GM19240 (cell line): Measurements from ENCODE around the gene TEX261.
A peak's percentile ranks its signal among the peaks of the same experiment; 100 is the strongest.

ENCODE experiments used
- DNase-seq: peaks from one replicate; pipeline ENCODE4 v3.0.0; 2011; ENCODE audit warnings: low spot score; ENCODE audit not compliant: insufficient read length

The TEX261 gene

GRCh38 chr2:70982971-70983370 lies 11.7 kb downstream of the TEX261 start:
- DNase-seq = no peak

DNA sequence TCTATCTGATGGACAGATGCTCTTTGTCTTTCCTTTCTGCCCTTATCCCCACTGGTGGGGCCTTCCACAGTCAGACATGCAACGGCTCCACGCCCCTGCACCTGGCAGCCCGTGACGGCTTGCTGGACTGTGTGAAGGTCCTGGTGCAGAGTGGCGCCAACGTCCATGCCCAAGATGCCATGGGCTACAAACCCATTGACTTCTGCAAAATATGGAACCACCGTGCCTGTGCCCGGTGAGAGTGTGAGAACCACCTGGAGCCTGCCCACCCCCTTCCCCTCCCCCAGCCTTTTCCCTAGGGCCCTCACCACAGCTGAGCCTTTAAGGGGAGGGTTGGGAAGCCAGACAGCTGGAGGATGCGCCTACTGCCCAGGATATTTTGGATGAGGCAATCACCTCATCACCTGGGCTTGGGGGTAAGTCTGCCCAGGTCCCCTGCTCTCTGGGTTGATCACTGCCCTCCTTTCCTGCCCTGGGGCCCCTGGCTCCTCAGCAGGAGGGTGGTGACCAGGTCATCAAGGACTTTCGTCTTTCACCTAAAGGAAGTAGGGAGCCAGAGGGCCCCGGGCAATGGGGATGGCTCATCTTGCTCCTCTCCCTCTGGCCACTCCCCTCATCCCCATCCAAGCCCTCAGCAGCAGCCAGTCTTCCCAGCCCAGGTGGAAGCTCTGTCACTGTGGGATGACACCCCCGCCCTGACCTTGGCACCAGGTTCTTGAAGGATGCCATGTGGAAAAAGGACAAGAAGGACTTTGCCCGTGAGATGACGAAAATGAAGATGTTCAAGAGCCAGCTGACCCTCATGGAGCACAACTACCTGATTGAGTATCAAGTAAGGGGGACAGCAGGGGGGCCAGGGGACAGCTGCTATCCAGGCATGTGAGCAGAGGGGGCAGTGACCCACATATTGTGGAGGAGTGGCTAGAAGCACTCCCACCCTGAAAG lies 12.5 kb downstream of the TEX261 start:
- no peak for DNase-seq

- no peak for DNase-seq
These were observed 13.3 kb downstream of the TEX261 start for GRCh38 chr2:70981421-70981820.

- DNase-seq = no peak
These were observed 15.0 kb downstream of the TEX261 start for GRCh38 chr2:70979626-70980025.

DNA sequence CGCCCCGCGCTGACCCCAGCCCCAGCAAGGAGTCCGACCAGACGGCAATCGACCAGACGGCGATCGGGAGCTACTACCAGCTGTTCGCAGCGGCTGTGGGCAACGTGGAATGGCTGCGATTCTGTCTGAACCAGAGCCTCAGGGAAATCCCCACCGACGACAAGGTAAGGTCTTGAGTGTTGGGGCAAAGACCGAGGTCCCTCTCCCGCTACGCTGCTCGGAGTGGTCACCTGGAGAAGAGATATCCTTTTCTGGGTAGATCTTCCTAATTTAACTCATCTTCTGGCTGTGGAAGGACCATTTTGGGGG lies 15.5 kb downstream of the TEX261 start:
- no peak for DNase-seq

DNA sequence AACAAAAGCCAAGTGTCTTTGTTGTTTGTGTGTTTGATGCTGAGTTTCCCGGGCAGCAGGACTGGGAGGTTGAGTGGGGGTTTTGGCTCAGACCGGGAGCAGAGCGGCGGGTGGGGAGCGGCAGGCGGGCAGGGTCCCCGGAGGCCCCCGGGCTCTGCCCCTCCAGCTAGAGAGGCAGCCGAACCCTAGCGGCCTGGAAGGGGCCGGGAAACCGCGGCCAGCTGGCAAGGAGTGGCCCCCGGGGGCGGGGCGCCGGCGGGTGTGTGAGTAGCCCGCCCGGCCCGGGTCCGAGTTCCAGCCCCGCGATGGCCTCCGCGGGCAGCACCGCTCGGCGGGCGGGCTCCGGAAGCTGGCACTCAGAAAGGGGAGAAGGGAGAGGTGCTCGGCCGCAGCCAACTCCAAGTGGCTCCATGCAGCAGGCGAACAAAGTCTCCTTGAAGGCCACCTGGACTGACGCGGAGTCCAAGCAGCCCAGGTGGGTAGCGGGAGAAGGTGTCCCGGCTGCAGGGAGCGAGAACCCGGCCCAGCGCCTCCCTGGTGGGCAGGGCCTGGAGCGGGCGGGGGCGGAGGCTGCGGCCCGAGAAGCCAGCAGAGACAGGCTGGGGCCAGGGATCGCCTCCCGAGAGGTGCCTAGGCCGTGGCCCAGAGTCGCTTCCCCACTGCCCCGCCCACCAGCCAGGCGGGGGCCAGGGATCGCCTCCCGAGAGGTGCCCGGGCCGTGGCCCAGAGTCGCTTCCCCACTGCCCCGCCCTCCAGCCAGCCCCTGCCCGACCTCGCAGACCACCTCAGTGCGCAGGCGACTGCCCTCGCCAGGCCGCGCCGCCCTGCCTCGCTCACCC lies 16.1 kb downstream of the TEX261 start, which contains the start of gene ANKRD53:
TSS of gene ANKRD53 (plus strand) at position 290 of the 839 bp plus-strand sequence. CDS start at position 306, 16 bp downstream.
- DNase-seq = no peak

DNA sequence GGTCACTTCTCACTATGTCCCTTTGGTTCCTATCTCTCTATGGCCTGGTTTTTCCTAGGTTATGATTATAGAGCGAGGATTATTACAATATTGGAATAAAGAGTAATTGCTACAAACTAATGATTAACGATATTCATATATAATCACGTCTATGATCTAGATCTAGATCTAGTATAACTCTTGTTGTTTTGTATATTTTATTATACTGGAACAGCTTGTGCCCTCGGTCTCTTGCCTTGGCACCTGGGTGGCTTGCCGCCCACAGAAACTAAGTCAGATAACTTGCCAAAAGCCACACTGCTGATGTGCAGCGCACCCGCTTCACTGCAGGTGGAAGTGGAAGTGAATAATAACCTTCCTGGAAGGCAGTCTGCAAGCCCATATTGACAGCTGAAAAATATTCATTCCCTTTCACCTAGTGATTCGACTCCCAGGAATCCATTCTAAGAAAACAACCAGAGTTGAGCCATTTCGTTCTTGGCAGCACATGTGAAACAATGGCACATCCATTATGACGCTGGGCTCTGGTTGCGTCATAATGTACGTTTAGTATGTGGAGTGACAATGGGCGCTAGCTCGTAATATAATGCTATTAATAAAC lies 17.0 kb downstream of the TEX261 start:
- no peak for DNase-seq

- no peak for DNase-seq
These were observed 19.4 kb downstream of the TEX261 start for GRCh38 chr2:70975237-70975636.

- no peak for DNase-seq
These were observed 20.1 kb downstream of the TEX261 start for GRCh38 chr2:70974592-70974991.

GRCh38 chr2:70967189-70967588 lies 27.5 kb downstream of the TEX261 start:
- DNase-seq = no peak

- no peak for DNase-seq
These were observed 28.0 kb downstream of the TEX261 start for GRCh38 chr2:70966681-70967080.

DNA sequence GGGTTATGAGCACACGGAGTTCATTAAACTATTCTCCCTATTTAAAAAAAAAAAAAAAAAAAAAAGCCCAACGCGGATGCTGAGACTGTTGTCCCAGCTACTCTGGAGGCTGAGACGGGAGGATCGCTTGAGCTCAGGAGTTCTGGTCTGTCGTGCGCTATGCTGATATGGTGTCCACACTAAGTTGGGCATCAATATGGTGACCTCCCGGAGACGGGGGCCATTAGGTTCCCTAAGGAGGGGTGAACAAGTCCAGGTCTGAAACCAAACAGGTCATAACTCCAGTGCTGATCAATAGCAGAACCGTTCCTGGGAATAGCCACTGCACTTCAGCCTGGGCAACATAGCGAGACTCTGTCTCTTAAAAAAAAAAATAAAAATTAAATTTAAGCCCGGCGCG lies 29.2 kb downstream of the TEX261 start:
- DNase-seq = no peak

DNA sequence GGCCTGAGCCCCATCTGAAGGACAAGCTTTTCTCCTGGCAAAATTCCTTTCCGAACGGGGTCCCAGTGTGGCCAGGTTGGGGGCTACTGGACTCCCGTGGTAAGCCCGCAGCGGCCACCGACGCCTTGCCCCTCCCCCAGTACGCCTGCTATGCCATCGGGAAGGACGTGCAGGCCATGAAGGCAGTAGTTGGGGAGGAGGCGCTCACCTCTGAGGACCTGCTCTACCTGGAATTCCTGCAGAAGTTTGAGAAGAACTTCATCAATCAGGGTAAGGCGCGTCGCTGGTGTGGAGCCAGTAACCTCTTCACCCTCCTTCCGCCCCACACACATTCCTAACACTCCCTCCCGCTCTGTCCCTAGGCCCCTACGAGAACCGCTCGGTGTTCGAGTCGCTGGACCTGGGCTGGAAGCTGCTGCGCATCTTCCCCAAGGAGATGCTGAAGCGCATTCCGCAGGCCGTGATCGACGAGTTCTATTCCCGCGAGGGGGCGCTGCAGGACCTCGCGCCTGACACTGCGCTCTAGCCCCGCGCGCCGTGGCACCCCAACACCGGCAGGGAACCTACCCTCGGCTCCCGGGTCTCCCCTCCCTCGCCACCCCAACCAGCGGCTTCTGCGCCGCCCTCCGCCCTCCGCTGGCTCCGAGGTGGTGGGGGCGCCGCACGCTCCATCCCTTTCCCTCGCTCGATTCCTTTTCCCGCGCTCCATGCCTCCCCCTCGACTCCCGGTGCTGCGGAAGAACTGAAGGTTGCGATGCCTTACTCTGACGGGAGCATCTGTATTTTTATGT lies 29.9 kb downstream of the TEX261 start:
- DNase-seq = peak; percentile 52

DNA sequence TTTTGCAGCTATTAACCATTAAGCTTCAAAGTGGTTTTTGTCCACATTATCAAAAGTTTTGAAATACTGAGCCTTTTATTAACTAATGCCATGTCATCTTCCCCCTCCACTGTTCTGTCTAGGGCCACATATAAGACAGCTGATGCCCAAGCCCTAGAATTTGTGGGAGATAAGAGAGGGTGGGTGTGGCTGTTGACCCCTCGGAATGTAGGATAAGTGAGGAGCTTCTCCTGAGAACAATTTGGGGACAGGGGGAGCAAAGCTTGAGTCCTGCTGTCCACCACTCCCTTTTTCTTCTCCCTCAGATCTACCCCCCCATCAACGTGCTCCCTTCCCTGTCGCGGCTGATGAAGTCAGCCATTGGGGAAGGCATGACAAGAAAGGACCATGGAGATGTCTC lies 30.5 kb downstream of the TEX261 start:
- DNase-seq = no peak

- no peak for DNase-seq
These were observed 31.5 kb downstream of the TEX261 start for GRCh38 chr2:70962885-70963878.

DNA sequence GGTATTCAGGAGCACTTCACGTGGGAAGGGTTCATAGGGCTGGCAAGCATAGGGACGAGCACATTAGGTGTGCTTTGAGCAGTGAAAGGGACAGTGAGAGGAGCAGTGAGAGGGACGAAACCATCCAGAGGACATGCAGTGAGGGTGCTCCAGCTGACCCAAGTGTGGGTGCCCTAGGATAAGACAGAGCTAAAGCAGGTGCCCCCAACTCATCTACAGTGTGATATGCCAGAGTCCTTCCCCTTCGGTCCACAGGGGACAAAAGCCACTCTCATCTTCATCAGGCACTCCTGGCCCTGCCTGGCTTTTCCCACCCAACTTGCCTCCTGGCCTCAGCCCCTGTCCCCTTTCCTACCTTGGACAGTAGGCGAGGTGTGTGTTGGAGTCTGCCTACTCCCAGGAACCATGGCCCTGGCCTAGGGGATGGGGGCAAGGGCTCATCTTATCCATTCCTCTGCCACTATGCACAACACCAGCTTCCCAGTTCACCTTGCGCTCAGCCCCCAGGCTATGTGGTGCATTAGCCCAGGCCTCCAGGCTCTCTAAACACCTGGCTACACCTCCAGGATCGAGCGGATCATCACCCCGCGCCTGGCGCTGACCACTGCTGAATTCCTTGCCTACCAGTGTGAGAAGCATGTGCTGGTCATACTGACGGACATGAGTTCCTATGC lies 32.3 kb downstream of the TEX261 start:
- DNase-seq = no peak

- no peak for DNase-seq
These were observed 33.1 kb downstream of the TEX261 start for GRCh38 chr2:70961648-70961994.

DNA sequence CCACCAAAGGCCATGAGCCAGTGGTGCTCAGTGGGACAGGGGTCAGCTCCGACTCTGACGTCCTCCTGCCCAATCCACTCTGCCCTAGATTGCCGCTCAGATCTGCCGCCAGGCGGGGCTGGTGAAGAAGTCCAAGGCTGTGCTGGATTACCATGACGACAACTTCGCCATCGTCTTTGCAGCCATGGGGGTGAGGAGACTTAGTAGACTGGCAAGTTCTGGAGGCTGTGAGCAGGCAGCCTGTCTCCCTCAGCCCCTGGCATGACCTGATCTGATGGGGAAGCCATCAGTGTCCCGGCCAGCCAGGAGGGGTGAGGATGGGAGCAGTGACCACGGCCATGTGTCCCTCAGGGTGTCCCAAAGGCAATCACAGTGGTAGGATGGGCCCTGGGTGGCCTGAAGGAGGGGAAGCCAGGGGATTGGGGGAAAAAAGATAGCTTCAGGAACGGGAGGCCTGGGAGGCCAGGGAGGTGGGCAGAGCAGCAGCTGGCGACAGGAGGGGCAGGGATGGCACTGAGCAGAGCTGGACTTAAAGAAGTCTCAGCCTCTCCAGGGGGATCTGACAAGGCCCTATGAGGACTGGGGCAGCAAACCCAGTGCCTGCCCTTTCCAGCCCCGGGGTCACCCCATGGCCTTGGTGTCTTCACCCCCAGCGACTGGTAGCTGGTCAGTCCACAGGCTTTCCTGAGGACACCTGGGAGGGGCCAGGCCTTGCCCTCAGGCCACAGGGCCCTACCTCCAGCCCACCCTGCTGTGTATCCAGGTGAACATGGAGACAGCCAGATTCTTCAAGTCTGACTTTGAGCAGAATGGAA lies 33.6 kb downstream of the TEX261 start:
- no peak for DNase-seq
